ENCODE results near the gene TUBGCP3.

The TUBGCP3 gene

GRCh38 chr13:112513761-112514160 is 74.2 kb downstream of the TUBGCP3 start:
- 0 out of 2 replicates have a peak, but pooled peaks cover 2% of the 10 kb centered on the region for H3F3A ChIP-seq (ENCODE audit: control insufficient read depth, insufficient read depth)
- H4K20me1 ChIP-seq (ENCODE audit: control insufficient read depth, insufficient read depth, low read depth, low read length) = no peaks in the 10 kb centered on the region
- H3K36me3 ChIP-seq (ENCODE audit: control insufficient read depth, low read length) = peaks cover 80% of the 10 kb centered on the region
- no peaks in the 10 kb centered on the region for H3K4me1 ChIP-seq (ENCODE audit: control insufficient read depth, low read length)
- H3K9me2 ChIP-seq (replicated peaks; ENCODE audit: control insufficient read depth, low read length) = no peaks in the 10 kb centered on the region
- no peak overlapping the region for H3K4me2 ChIP-seq (ENCODE audit: low read length)
- no peak overlapping the region for H3K4me3 ChIP-seq (ENCODE audit: low read length)
- H3K79me2 ChIP-seq (ENCODE audit: control insufficient read depth, low read length) = no peaks in the 10 kb centered on the region
- H3K27me3 ChIP-seq (ENCODE audit: control insufficient read depth, low read length) = no peaks in the 10 kb centered on the region
- H3K9me3 ChIP-seq (ENCODE audit: control insufficient read depth, insufficient read depth, low read length) = no peaks in the 10 kb centered on the region
- H3K27ac ChIP-seq (ENCODE audit: low read depth, low read length) = no peak overlapping the region
- TF ChIP-seq EZH2phosphoT487 (IDR thresholded peaks at IDR 0.05; ENCODE audit: borderline replicate concordance, low read length) = no peak
- TF ChIP-seq, protein P1, sequence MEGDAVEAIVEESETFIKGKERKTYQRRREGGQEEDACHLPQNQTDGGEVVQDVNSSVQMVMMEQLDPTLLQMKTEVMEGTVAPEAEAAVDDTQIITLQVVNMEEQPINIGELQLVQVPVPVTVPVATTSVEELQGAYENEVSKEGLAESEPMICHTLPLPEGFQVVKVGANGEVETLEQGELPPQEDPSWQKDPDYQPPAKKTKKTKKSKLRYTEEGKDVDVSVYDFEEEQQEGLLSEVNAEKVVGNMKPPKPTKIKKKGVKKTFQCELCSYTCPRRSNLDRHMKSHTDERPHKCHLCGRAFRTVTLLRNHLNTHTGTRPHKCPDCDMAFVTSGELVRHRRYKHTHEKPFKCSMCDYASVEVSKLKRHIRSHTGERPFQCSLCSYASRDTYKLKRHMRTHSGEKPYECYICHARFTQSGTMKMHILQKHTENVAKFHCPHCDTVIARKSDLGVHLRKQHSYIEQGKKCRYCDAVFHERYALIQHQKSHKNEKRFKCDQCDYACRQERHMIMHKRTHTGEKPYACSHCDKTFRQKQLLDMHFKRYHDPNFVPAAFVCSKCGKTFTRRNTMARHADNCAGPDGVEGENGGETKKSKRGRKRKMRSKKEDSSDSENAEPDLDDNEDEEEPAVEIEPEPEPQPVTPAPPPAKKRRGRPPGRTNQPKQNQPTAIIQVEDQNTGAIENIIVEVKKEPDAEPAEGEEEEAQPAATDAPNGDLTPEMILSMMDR (IDR thresholded peaks at IDR 0.05; ENCODE audit: low read depth, low read length, poor library complexity, severe bottlenecking) = no peak

DNA sequence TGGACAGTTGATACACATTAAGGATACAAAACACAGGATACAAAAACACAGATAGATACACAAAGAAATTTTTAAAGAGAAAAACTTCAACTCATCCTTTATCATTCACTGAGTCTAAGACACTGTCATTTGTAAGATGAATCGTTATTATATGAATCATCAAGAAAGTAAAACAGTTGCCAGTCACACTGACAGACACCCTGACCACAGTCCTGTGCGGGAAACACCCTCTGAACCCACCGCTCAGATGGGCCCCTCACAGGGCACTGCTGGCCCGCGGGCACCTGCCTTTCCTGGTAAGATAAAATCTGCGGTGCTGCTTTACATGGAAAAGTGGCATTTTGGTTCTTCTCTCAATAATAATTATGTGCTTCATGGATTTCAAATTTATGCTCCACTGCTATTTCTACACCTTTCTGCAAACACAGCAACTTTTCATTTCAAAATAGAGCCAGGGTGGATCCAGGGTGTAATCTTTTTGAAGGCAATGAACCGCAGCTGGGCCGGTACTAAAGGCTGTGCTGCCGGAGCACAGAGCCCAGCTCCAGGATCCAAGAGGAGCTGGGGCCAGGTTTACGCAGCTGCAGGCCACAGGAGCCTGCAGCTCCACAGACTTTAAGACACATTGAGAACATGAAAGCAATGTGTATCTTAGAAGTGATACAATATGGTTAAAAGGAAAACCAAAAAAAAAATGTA is 76.8 kb downstream of the TUBGCP3 start:
- Histone ChIP-seq H3K27me3 (ENCODE audit: control insufficient read depth, low read length) (no peaks in the 10 kb centered on the region), H3K4me2 (ENCODE audit: low read length) (no peak overlapping the region), H4K20me1 (ENCODE audit: control insufficient read depth, insufficient read depth, low read depth, low read length) (no peaks in the 10 kb centered on the region), H3K4me3 (ENCODE audit: low read length) (no peak overlapping the region), H3F3A (ENCODE audit: control insufficient read depth, insufficient read depth) (no peaks in the 10 kb centered on the region), H3K9me2 (replicated peaks; ENCODE audit: control insufficient read depth, low read length) (no peaks in the 10 kb centered on the region), H3K4me1 (ENCODE audit: control insufficient read depth, low read length) (no peaks in the 10 kb centered on the region), H3K9me3 (ENCODE audit: control insufficient read depth, insufficient read depth, low read length) (no peaks in the 10 kb centered on the region), H3K36me3 (ENCODE audit: control insufficient read depth, low read length) (peaks cover 81% of the 10 kb centered on the region), H3K79me2 (ENCODE audit: control insufficient read depth, low read length) (no peaks in the 10 kb centered on the region), H3K27ac (ENCODE audit: low read depth, low read length) (no peak overlapping the region)
- TF ChIP-seq, protein P1 (IDR thresholded peaks at IDR 0.05; ENCODE audit: low read depth, low read length, poor library complexity, severe bottlenecking) = no peak
- no peak for TF ChIP-seq EZH2phosphoT487 (IDR thresholded peaks at IDR 0.05; ENCODE audit: borderline replicate concordance, low read length)

GRCh38 chr13:112510002-112510780 is 77.8 kb downstream of the TUBGCP3 start:
- TF ChIP-seq, protein P1 (IDR thresholded peaks at IDR 0.05; ENCODE audit: low read depth, low read length, poor library complexity, severe bottlenecking) = peak; percentile 46
- TF ChIP-seq EZH2phosphoT487 (IDR thresholded peaks at IDR 0.05; ENCODE audit: borderline replicate concordance, low read length) = no peak
- H3K27ac ChIP-seq (ENCODE audit: low read depth, low read length) = no peak overlapping the region
- H3K9me3 ChIP-seq (ENCODE audit: control insufficient read depth, insufficient read depth, low read length) = no peaks in the 10 kb centered on the region
- no peak overlapping the region for H3K4me3 ChIP-seq (ENCODE audit: low read length)
- no peaks in the 10 kb centered on the region for H3K9me2 ChIP-seq (replicated peaks; ENCODE audit: control insufficient read depth, low read length)
- H3K79me2 ChIP-seq (ENCODE audit: control insufficient read depth, low read length) = no peaks in the 10 kb centered on the region
- H3F3A ChIP-seq (ENCODE audit: control insufficient read depth, insufficient read depth) = no peaks in the 10 kb centered on the region
- H3K36me3 ChIP-seq (ENCODE audit: control insufficient read depth, low read length) = peaks cover 84% of the 10 kb centered on the region
- H3K4me2 ChIP-seq (ENCODE audit: low read length) = no peak overlapping the region
- no peaks in the 10 kb centered on the region for H3K4me1 ChIP-seq (ENCODE audit: control insufficient read depth, low read length)
- H3K27me3 ChIP-seq (ENCODE audit: control insufficient read depth, low read length) = no peaks in the 10 kb centered on the region
- no peaks in the 10 kb centered on the region for H4K20me1 ChIP-seq (ENCODE audit: control insufficient read depth, insufficient read depth, low read depth, low read length)

Measured in DOHH2 (cell line).